Non-pigmented ciliary epithelial cell (primary cell): ENCODE results near the gene TMEM203.
"Not testable (repeated sequence)": the region's sequence is repeated elsewhere in the genome, so short reads cannot be mapped to it uniquely, and the experiment has no call there.

Experiments
- DNase-seq: peaks from one replicate; pipeline ENCODE4 v3.0.0-alpha.2; 2010; ENCODE audit warnings: low read depth

Gene TMEM203, protein sequence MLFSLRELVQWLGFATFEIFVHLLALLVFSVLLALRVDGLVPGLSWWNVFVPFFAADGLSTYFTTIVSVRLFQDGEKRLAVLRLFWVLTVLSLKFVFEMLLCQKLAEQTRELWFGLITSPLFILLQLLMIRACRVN

DNA sequence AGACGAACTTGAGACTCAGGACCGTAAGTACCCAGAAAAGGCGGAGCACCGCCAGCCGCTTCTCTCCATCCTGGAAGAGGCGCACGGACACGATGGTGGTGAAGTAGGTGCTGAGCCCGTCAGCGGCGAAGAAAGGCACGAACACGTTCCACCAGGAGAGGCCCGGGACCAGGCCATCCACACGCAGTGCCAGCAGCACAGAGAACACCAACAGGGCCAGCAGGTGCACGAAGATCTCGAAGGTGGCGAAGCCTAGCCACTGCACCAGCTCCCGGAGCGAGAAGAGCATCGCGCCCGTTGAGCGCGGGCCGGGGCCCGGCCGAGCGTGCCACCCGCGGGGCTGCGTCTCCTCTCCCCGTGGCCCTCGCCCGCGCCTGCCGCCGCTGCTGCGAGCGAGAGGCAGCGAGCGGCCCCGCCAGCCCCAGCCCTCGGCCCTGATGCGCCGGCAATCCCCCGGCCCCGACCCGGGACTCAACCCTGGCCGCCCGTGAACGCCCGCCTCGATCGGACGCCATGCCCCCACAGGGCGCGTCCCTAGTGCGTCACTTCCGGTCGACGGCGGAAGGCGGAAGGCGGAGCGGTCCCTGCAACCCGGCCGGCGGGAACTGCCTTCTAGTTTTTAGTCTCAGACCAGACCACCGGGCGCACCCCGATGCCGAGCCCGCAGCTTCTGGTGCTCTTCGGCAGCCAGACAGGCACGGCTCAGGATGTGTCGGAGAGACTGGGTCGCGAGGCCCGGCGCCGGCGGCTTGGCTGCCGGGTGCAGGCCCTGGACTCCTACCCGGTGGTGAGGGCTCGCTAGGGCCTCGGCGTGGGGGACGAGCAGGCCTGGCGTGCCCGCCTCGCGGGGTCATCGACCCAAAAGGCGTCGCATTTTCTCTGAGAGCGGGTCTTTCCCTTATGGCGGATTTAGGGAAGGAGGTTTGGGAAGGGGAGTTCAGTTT is at the start of gene TMEM203, which contains the start of gene NDOR1:
Gene TMEM203 (minus strand): TSS at position 523 of the 944 bp plus-strand sequence. CDS start 234 bp downstream, at position 289.
Gene NDOR1 (plus strand): TSS at position 575 of the 944 bp plus-strand sequence. CDS start 78 bp downstream, at position 653.
- no peak for DNase-seq

GRCh38 chr9:137254624-137255447 is 49.4 kb upstream of the TMEM203 start, which contains the start of gene NELFB:
NELFB (plus strand) TSS chr9:137255327.
- DNase-seq = no peak

DNA sequence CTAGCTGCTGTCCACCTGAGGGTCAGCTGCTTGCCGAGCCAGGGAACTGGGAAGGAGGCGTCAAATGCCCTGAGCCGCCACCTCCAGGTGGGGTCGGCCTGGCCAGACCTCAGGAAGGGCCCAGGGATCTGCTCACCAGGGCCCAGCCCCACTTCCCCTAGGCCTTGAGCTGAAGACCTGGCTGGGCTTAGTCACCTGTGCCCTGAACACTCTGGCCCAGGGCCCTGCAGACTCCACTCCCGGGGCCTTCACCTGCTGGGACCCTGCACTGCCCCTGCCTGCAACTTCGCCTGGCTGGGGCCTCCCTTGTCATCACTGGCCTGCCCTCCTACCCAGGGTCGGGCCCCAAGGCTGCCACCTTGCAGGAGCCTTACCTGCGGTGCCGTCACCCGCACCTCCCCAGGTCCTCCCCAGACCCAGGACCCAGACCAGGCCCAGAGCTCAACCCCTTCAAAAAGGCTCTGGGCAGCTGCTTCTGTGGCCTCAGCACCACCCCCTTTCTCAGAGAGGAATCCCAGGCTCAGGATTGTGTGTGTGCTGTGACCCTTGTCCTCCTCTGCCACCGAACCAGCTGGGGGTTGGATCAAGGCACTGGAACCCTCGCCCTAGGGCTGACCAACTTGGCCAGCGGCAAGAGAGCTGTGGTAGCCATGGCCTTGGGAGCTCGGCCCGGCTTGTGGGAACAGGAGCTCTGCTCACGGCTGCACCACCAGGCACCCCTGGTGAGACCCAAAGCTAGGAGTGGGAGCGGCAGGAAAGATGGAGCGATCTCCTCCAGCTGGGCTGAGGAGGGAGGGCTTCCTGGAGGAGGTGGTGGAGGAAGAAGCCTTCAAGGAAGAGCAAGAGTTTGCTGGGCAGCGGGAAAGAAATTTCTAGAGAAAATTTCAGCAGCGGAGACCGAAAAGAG is 48.5 kb upstream of the TMEM203 start:
- no peak for DNase-seq

- DNase-seq = no peak
Measured at GRCh38 chr9:137252555-137253506, 47.4 kb upstream of the TMEM203 start.

- no peak for DNase-seq
Measured at GRCh38 chr9:137251490-137252268, 46.2 kb upstream of the TMEM203 start.

DNA sequence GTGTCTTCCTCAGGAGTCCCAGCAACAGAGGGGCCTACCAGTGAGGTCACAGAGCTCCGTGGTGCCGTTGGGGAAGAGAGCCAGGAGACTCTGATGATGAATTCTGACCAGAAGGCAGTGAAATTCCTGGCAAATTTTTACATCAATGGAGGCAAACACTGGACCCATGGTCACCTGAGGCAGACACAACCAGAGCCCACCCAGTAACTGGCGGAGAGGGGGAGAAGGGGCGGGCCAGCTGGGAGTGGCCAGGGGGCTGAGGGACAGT is 45.7 kb upstream of the TMEM203 start, which contains the start of gene STPG3:
Gene STPG3 (plus strand): TSS at position 93 of the 268 bp plus-strand sequence. CDS start 1 bp downstream, at position 94.
- DNase-seq = no peak

DNA sequence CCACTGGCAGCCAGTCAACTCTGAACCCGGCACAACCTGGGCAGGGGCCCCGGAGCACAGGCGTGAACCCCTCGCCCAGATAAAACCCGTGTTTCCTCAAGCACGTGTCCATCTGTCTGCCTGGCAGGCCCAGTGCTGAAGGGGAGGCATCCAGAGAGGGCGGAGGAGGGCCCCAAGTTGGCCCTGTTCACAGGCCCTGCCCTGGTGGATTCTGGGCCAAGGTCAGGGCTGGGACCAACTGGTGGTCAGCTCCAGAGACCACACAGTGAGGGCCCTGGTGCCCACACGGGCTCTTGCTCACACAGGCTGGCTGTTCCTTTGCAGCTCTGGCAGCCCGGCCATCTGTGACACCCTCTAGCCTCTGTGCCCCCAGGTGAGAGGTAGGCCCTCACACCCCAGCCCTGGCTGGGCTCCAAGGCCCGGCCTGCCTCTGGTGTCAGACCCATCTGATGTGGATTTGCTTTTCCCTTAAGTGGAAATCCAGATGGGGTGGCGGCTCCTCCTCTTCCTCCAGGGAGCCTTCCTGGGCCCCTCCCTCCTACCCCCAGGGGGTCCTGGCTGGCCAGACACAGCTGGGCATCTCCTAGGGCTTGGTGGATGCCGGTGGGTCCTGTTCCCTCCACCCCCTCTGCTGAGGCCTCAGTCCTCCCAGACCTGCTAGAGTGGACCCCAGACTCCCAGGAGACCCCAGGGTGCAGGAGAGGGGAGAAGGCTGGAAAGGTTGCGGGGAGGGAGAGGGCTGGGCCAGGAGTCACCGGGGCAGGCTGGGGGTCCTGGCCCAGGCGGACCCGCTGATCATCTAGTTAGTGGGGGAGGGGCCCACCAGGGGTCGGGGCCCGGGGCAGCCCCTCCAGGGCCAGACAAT is 45.1 kb upstream of the TMEM203 start:
- no peak for DNase-seq

- no peak for DNase-seq
Measured at GRCh38 chr9:137247916-137248175, 42.4 kb upstream of the TMEM203 start.

GRCh38 chr9:137247135-137247915 is 41.9 kb upstream of the TMEM203 start:
- DNase-seq = no peak

- no peak for DNase-seq
Measured at GRCh38 chr9:137245450-137246421, 40.3 kb upstream of the TMEM203 start.

DNA sequence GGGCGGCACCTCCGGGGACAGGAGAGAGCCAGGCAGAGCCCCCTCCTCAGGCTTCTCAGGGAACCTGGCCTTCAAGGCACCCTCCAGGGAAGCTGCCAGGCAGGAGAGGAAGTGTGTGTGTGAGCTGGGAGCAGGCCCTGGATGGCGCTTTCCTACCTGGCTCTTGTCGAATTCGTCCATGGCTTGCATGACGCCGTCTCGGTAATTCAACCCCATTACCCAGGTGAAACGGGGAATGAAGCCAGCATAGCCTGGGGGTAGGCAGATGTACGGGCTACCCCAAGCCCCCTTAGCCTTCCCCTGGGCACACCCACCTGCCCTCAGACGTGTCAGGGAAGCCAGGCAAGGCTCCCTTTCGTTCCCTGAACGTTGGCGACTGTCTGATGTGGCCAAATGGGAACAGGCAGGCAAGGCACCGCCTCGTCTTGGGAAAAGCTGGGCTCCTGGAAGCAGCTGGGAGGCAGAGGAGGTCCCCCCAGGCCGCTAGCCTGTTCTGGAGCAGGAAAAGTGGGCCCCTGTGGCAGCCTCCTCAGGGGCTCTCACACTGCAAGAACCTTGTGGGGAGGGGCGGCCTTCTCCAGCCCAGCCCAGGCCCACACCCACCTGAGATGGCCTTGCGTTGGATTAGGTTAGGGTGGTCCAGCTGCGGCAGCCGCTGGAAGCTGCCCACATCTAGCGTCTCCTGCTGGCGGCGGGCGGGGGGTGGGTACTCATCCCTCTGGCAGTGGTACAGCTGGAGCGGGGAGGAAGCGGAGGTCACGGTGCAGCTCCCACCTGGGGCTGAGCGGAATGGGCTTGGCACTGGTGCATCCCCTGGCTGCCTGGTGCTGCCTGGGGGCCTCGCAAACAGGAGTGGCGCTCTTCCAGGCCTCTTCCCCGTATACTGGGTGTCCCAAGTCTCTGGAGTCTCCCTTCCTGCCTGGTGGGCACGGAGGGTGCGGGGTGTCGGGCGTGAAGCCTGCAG is 39.3 kb upstream of the TMEM203 start:
- DNase-seq = no peak

GRCh38 chr9:137243626-137244485 is 38.4 kb upstream of the TMEM203 start:
- no peak for DNase-seq

DNA sequence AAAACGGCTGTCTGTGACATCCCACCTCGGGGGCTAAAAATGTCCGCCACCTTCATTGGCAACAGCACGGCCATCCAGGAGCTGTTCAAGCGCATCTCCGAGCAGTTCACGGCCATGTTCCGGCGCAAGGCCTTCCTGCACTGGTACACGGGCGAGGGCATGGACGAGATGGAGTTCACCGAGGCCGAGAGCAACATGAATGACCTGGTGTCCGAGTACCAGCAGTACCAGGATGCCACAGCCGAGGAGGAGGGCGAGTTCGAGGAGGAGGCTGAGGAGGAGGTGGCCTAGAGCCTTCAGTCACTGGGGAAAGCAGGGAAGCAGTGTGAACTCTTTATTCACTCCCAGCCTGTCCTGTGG is 37.8 kb upstream of the TMEM203 start:
- not testable (repeated sequence) for DNase-seq
